ENCODE data around the gene SBF2. TPM values are rescaled to one million over a fixed set of nuclear protein-coding genes. Genes with fewer than 3 reads are reported as not detected.

Gene SBF2
- total and polyA plus RNA-seq, 2 donors (not counting 3 experiments of a cell fraction or from before 2014, with no cell fraction given): 15.4 to 42.4 TPM

DNA sequence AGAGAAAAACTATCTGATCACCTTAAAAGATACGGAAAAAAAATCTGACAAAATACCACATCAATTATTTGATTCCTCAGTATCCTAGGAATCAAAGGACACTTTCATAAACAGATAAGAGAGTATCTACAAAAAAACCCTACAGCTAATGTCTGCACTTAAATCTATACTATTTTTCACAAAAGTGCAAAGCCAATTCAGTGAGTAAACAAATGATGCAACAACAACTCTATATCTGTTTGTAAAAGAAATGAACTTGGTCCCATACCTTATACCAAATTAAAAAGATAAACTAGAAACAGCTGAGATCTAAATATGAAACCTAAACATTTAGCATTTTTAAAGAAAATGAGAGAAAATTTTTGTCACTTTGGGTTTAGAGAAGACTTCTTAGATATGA, 366.3 kb downstream of the SBF2 start:
- POLR2A ChIA-PET: no interaction called here
- Histone ChIP-seq H3K9me1 (replicated peaks; ENCODE audit: control insufficient read depth, extremely low read depth, insufficient read depth, low read length) (no peaks in the 10 kb centered on the region), H3K36me3 (ENCODE audit: control insufficient read depth in 2 of 2, extremely low read depth in 1 of 2, insufficient read depth in 2 of 2, low read length in 2 of 2) (no peaks in the 10 kb centered on the region), H3K27me3 (ENCODE audit: control insufficient read depth in 2 of 2, insufficient read depth in 2 of 2, low read length in 2 of 2) (no peaks in the 10 kb centered on the region), H4K20me1 (replicated peaks; ENCODE audit: control insufficient read depth, extremely low read depth, insufficient read depth, low read length) (no peaks in the 10 kb centered on the region), H3K79me2 (ENCODE audit: control insufficient read depth, insufficient read depth, low read length) (no peaks in the 10 kb centered on the region), H3K9ac (replicated peaks; ENCODE audit: extremely low read depth, insufficient read depth, low read length) (no peak overlapping the region), H3K27ac (ENCODE audit: insufficient read depth, low read depth, low read length) (no peak overlapping the region), H3K4me3 (replicated peaks in 1 of 3; ENCODE audit: insufficient read depth in 1 of 3, low read depth in 1 of 3, low read length in 3 of 3) (no peak overlapping the region), H3K9me3 (replicated peaks; ENCODE audit: control insufficient read depth, insufficient read depth, low read length) (no peaks in the 10 kb centered on the region), H2AFZ (ENCODE audit: low read depth, low read length) (no peak overlapping the region), H3K4me1 (ENCODE audit: control insufficient read depth, extremely low read depth, insufficient read depth, low read length) (no peaks in the 10 kb centered on the region), H3K4me2 (ENCODE audit: insufficient read depth, low read length) (no peak overlapping the region)
- no TSS peak for BruUV-seq (replicated peaks)
- FAIRE-seq (no peak), DNase-seq (ENCODE audit: low read depth, low spot score) (no peak)
- TF ChIP-seq POLR2AphosphoS5 (IDR thresholded peaks at IDR 0.05; ENCODE audit: insufficient read depth, low read depth, low read length) (no peak), EZH2 (IDR thresholded peaks at IDR 0.05; ENCODE audit: borderline replicate concordance, low read depth, low read length, severe bottlenecking) (no peak), GATA2 (IDR thresholded peaks at IDR 0.05; ENCODE audit: insufficient read depth, insufficient read length, low read depth, low read length) (no peak), JUN (IDR thresholded peaks at IDR 0.05; ENCODE audit: borderline replicate concordance, insufficient read depth, insufficient read length, low read depth) (no peak), FOS (IDR thresholded peaks at IDR 0.05; ENCODE audit: borderline replicate concordance, insufficient read depth, low read length) (no peak), POLR2A (IDR thresholded peaks at IDR 0.05; ENCODE audit: low read depth, low read length) (no peak), MYC (IDR thresholded peaks at IDR 0.05; ENCODE audit: low read depth, low read length) (no peak)
- TF ChIP-seq, protein P1, sequence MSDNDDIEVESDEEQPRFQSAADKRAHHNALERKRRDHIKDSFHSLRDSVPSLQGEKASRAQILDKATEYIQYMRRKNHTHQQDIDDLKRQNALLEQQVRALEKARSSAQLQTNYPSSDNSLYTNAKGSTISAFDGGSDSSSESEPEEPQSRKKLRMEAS (IDR thresholded peaks at IDR 0.05; ENCODE audit: insufficient read depth, insufficient read length): no peak
- TF ChIP-seq, protein P2, sequence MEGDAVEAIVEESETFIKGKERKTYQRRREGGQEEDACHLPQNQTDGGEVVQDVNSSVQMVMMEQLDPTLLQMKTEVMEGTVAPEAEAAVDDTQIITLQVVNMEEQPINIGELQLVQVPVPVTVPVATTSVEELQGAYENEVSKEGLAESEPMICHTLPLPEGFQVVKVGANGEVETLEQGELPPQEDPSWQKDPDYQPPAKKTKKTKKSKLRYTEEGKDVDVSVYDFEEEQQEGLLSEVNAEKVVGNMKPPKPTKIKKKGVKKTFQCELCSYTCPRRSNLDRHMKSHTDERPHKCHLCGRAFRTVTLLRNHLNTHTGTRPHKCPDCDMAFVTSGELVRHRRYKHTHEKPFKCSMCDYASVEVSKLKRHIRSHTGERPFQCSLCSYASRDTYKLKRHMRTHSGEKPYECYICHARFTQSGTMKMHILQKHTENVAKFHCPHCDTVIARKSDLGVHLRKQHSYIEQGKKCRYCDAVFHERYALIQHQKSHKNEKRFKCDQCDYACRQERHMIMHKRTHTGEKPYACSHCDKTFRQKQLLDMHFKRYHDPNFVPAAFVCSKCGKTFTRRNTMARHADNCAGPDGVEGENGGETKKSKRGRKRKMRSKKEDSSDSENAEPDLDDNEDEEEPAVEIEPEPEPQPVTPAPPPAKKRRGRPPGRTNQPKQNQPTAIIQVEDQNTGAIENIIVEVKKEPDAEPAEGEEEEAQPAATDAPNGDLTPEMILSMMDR (IDR thresholded peaks at IDR 0.05; ENCODE audit: extremely low read depth in 1 of 2, insufficient read depth in 1 of 2, low read depth in 1 of 2, low read length in 2 of 2): no peak
- dilution Hi-C loops (cut with MboI; ENCODE audit: extremely low pct_ligation_motif_present, low sequenced_read_pairs) (no loop called here), intact Hi-C loops (cut with micrococcal nuclease) (no loop called here)
- CTCF ChIA-PET: no interaction called here
